Stomach (tissue), 4 donors: ENCODE measurements around the gene SP2.

ENCODE experiments used
- EP300 ChIP-seq: sonication (generic); formaldehyde crosslinking; IDR thresholded peaks from one replicate; pipeline ENCODE4 v1.6.1; 2017; ENCODE audit warnings: antibody characterized with exemption
- POLR2A ChIP-seq, 4 donors: fragments of 450-650 bp; IDR thresholded peaks; one replicate each; pipeline ENCODE4 v1.6.1; 2016; ENCODE audit warnings: antibody characterized with exemption in 4 of 4, control low read depth in 2 of 4, mild to moderate bottlenecking in 1 of 4, moderate library complexity in 1 of 4
- POLR2AphosphoS5 ChIP-seq, 3 donors: sonication (generic); formaldehyde crosslinking; IDR thresholded peaks; one replicate each; pipeline ENCODE4 v1.6.1; 2016; ENCODE audit warnings: antibody characterized with exemption in 3 of 3
- TF ChIP-seq, protein P1 (sequence below), 7 experiments: fragments of 450-650 bp in 4 of 7; fragments of 200-600 bp in 3 of 7; sonication (generic) in 3 of 7; IDR thresholded peaks; one replicate each; pipeline ENCODE4 v1.5.1; 2016 to 2019; ENCODE audit warnings: antibody characterized with exemption in 7 of 7, control low read depth in 2 of 7, mild to moderate bottlenecking in 1 of 7

DNA sequence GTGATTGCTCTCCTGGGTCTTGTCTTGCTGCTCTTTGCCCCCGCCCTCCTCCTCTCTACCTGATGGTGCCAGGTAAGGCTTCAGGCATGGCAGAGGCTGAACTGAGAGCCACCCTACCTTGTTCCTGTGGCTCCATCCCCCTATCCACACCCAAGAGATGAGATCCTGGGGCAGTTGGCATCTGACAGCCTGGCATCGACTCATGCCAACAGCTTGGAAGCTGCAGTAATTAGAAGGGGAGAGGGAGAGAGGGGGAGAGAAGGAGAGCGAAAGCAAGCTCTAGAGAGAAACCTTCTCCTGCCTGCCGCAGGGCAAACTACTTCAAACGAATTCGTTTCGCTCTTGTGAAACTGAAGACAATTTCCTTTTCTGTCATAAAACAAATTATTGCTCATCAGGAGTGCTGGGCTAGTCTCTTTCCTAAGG is 31.2 kb upstream of the SP2 start:
- TF ChIP-seq, protein P1, sequence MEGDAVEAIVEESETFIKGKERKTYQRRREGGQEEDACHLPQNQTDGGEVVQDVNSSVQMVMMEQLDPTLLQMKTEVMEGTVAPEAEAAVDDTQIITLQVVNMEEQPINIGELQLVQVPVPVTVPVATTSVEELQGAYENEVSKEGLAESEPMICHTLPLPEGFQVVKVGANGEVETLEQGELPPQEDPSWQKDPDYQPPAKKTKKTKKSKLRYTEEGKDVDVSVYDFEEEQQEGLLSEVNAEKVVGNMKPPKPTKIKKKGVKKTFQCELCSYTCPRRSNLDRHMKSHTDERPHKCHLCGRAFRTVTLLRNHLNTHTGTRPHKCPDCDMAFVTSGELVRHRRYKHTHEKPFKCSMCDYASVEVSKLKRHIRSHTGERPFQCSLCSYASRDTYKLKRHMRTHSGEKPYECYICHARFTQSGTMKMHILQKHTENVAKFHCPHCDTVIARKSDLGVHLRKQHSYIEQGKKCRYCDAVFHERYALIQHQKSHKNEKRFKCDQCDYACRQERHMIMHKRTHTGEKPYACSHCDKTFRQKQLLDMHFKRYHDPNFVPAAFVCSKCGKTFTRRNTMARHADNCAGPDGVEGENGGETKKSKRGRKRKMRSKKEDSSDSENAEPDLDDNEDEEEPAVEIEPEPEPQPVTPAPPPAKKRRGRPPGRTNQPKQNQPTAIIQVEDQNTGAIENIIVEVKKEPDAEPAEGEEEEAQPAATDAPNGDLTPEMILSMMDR (IDR thresholded peaks at IDR 0.05) = no peak
- no peak for TF ChIP-seq POLR2A (IDR thresholded peaks at IDR 0.05)
- TF ChIP-seq EP300 = no peak
- TF ChIP-seq POLR2AphosphoS5 (IDR thresholded peaks at IDR 0.05) = no peak
